ENCODE measurements around the gene ARHGAP18.

GRCh38 chr6:129644567-129645015 lies 65.4 kb downstream of the ARHGAP18 start:
- TF ChIP-seq, protein P1, sequence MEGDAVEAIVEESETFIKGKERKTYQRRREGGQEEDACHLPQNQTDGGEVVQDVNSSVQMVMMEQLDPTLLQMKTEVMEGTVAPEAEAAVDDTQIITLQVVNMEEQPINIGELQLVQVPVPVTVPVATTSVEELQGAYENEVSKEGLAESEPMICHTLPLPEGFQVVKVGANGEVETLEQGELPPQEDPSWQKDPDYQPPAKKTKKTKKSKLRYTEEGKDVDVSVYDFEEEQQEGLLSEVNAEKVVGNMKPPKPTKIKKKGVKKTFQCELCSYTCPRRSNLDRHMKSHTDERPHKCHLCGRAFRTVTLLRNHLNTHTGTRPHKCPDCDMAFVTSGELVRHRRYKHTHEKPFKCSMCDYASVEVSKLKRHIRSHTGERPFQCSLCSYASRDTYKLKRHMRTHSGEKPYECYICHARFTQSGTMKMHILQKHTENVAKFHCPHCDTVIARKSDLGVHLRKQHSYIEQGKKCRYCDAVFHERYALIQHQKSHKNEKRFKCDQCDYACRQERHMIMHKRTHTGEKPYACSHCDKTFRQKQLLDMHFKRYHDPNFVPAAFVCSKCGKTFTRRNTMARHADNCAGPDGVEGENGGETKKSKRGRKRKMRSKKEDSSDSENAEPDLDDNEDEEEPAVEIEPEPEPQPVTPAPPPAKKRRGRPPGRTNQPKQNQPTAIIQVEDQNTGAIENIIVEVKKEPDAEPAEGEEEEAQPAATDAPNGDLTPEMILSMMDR (IDR thresholded peaks at IDR 0.05) = no peak
- no peak for TF ChIP-seq POLR2A (IDR thresholded peaks at IDR 0.05)

All from lower leg skin (tissue), 3 donors.